ENCODE results near the gene ATP1A4.

DNA sequence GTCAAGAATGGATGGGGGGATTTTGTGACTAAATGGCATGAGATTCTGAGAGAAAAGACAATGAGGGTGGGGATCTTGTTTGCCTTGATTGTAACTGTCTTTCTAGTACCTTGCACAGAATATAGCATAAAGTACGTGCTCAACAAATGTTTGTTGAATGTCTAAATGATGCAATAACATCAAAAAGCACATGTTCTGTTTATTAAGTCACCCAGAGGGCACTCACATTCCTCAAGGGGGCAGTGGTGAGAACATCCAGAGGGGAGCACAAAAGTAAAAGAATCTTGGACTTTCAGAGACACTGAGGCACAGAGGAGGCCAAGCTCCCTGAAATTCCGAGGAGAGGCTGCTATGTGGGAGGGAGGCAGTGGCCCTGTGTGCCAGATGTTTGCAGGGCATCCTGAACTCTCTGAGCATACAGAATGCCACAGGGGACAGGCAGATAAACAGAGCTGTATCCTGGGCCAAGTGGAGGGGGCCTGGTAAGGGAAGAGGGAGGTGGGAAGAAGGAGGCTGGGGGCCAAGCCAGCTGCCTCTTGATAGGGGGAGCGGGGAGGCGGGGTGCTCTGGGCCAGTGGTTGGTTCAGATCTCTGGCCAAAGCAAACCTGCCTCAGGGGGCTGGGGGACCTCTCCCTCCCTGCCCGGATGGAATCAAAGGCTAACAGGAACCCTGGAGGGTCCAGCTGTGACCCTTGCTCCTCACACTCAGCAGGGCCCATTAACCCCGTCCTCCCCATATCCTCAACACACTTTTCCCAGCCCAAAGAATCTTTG is 42.3 kb upstream of the ATP1A4 start:
- TF ChIP-seq POLR2A (IDR thresholded peaks at IDR 0.05) (no peak), CTCF (IDR thresholded peaks at IDR 0.05 in 4 of 5, conservative IDR thresholded peaks at IDR 0.05 in 1 of 5) (peak in 4 of 5 experiments; percentile 28 to 61 (median 30))

All from gastrocnemius medialis (tissue), 4 donors.